Measurements from ENCODE around the gene FAM50B.

Gene FAM50B

GRCh38 chr6:3871939-3872338 lies 22.8 kb downstream of the FAM50B start:
- no peaks in the 10 kb centered on the region for H3K9me3 ChIP-seq (ENCODE audit: control insufficient read depth, insufficient read depth, low read length)
- H4K20me1 ChIP-seq (ENCODE audit: control insufficient read depth, insufficient read depth, low read depth, low read length): no peaks in the 10 kb centered on the region
- no peaks in the 10 kb centered on the region for H3K4me1 ChIP-seq (ENCODE audit: control insufficient read depth, low read length)
- no peaks in the 10 kb centered on the region for H3K9me2 ChIP-seq (replicated peaks; ENCODE audit: control insufficient read depth, low read length)
- peaks cover 25% of the 10 kb centered on the region for H3K27me3 ChIP-seq (ENCODE audit: control insufficient read depth, low read length)
- no peak overlapping the region for H3K4me2 ChIP-seq (ENCODE audit: low read length)
- H3K27ac ChIP-seq (ENCODE audit: low read depth, low read length): no peak overlapping the region
- TF ChIP-seq EZH2phosphoT487 (IDR thresholded peaks at IDR 0.05; ENCODE audit: borderline replicate concordance, low read length) (no peak), CTCF (IDR thresholded peaks at IDR 0.05; ENCODE audit: low read depth, low read length, poor library complexity, severe bottlenecking) (no peak)
- no peaks in the 10 kb centered on the region for H3K36me3 ChIP-seq (ENCODE audit: control insufficient read depth, low read length)
- no peaks in the 10 kb centered on the region for H3F3A ChIP-seq (ENCODE audit: control insufficient read depth, insufficient read depth)
- H3K4me3 ChIP-seq (ENCODE audit: low read length): no peak overlapping the region
- no peaks in the 10 kb centered on the region for H3K79me2 ChIP-seq (ENCODE audit: control insufficient read depth, low read length)

GRCh38 chr6:3872370-3872854 lies 23.2 kb downstream of the FAM50B start:
- no peak overlapping the region for H3K27ac ChIP-seq (ENCODE audit: low read depth, low read length)
- no peaks in the 10 kb centered on the region for H3K36me3 ChIP-seq (ENCODE audit: control insufficient read depth, low read length)
- no peak overlapping the region for H3K4me2 ChIP-seq (ENCODE audit: low read length)
- peaks cover 25% of the 10 kb centered on the region for H3K27me3 ChIP-seq (ENCODE audit: control insufficient read depth, low read length)
- H3K9me3 ChIP-seq (ENCODE audit: control insufficient read depth, insufficient read depth, low read length): no peaks in the 10 kb centered on the region
- H3F3A ChIP-seq (ENCODE audit: control insufficient read depth, insufficient read depth): no peaks in the 10 kb centered on the region
- no peaks in the 10 kb centered on the region for H3K79me2 ChIP-seq (ENCODE audit: control insufficient read depth, low read length)
- H4K20me1 ChIP-seq (ENCODE audit: control insufficient read depth, insufficient read depth, low read depth, low read length): no peaks in the 10 kb centered on the region
- H3K9me2 ChIP-seq (replicated peaks; ENCODE audit: control insufficient read depth, low read length): no peaks in the 10 kb centered on the region
- no peak overlapping the region for H3K4me3 ChIP-seq (ENCODE audit: low read length)
- TF ChIP-seq CTCF (IDR thresholded peaks at IDR 0.05; ENCODE audit: low read depth, low read length, poor library complexity, severe bottlenecking) (no peak), EZH2phosphoT487 (IDR thresholded peaks at IDR 0.05; ENCODE audit: borderline replicate concordance, low read length) (no peak)
- no peaks in the 10 kb centered on the region for H3K4me1 ChIP-seq (ENCODE audit: control insufficient read depth, low read length)

- H3K4me3 ChIP-seq (ENCODE audit: low read length): no peak overlapping the region
- no peaks in the 10 kb centered on the region for H3K36me3 ChIP-seq (ENCODE audit: control insufficient read depth, low read length)
- TF ChIP-seq CTCF (IDR thresholded peaks at IDR 0.05; ENCODE audit: low read depth, low read length, poor library complexity, severe bottlenecking) (no peak), EZH2phosphoT487 (IDR thresholded peaks at IDR 0.05; ENCODE audit: borderline replicate concordance, low read length) (no peak)
- H3K79me2 ChIP-seq (ENCODE audit: control insufficient read depth, low read length): no peaks in the 10 kb centered on the region
- no peak overlapping the region for H3K4me2 ChIP-seq (ENCODE audit: low read length)
- no peak overlapping the region for H3K27ac ChIP-seq (ENCODE audit: low read depth, low read length)
- no peaks in the 10 kb centered on the region for H3F3A ChIP-seq (ENCODE audit: control insufficient read depth, insufficient read depth)
- no peaks in the 10 kb centered on the region for H3K9me3 ChIP-seq (ENCODE audit: control insufficient read depth, insufficient read depth, low read length)
- peaks cover 22% of the 10 kb centered on the region for H3K27me3 ChIP-seq (ENCODE audit: control insufficient read depth, low read length)
- no peaks in the 10 kb centered on the region for H3K4me1 ChIP-seq (ENCODE audit: control insufficient read depth, low read length)
- no peaks in the 10 kb centered on the region for H4K20me1 ChIP-seq (ENCODE audit: control insufficient read depth, insufficient read depth, low read depth, low read length)
- H3K9me2 ChIP-seq (replicated peaks; ENCODE audit: control insufficient read depth, low read length): no peaks in the 10 kb centered on the region
Measured at GRCh38 chr6:3873051-3873450, 23.9 kb downstream of the FAM50B start.
